HL-60 (cell line): ENCODE measurements around the gene CDCA5.

Experiments used
- GABPA ChIP-seq: IDR thresholded peaks from 2 replicates; pipeline ENCODE4 v1.6.1; 2012; ENCODE audit warnings: low read depth
- TF ChIP-seq, protein P1 (sequence below): IDR thresholded peaks from 2 replicates; pipeline ENCODE4 v1.6.1; 2012; ENCODE audit warnings: low read depth; ENCODE audit not compliant: insufficient replicate concordance
- TF ChIP-seq, protein P2 (sequence below): IDR thresholded peaks from one replicate; pipeline ENCODE4 v1.5.1; 2011; ENCODE audit warnings: low read length, control low read depth, inconsistent platforms; ENCODE audit not compliant: insufficient read depth

DNA sequence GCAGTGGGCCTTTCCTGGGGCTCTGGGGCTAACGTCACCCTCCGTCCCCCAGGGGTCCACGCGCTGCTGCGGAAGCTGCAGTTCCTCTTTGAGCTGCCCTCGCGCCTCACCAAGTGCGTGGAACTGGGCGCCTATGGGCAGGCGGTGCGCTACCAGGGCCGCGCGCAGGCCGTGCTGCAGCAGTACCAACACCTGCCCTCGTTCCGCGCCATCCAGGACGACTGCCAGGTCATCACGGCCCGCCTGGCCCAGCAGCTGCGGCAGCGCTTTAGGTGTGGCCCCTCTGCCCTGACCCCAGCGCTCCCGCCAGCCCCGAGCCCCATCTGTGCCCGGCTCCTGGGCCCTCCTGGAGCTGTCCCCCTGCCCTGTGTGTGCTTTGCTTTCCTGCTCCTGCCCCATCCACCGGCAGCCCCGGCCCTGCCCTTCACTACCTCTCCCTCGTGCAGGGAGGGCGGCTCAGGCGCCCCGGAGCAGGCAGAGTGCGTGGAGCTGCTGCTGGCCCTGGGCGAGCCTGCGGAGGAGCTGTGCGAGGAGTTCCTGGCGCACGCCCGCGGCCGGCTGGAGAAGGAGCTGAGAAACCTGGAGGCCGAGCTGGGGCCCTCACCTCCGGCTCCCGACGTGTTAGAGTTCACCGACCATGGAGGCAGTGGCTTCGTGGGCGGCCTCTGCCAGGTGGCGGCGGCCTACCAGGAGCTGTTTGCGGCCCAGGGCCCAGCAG, 24.1 kb upstream of the CDCA5 start:
- TF ChIP-seq, protein P1, sequence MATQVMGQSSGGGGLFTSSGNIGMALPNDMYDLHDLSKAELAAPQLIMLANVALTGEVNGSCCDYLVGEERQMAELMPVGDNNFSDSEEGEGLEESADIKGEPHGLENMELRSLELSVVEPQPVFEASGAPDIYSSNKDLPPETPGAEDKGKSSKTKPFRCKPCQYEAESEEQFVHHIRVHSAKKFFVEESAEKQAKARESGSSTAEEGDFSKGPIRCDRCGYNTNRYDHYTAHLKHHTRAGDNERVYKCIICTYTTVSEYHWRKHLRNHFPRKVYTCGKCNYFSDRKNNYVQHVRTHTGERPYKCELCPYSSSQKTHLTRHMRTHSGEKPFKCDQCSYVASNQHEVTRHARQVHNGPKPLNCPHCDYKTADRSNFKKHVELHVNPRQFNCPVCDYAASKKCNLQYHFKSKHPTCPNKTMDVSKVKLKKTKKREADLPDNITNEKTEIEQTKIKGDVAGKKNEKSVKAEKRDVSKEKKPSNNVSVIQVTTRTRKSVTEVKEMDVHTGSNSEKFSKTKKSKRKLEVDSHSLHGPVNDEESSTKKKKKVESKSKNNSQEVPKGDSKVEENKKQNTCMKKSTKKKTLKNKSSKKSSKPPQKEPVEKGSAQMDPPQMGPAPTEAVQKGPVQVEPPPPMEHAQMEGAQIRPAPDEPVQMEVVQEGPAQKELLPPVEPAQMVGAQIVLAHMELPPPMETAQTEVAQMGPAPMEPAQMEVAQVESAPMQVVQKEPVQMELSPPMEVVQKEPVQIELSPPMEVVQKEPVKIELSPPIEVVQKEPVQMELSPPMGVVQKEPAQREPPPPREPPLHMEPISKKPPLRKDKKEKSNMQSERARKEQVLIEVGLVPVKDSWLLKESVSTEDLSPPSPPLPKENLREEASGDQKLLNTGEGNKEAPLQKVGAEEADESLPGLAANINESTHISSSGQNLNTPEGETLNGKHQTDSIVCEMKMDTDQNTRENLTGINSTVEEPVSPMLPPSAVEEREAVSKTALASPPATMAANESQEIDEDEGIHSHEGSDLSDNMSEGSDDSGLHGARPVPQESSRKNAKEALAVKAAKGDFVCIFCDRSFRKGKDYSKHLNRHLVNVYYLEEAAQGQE, result no peak
- TF ChIP-seq GABPA, result no peak
- TF ChIP-seq, protein P2, sequence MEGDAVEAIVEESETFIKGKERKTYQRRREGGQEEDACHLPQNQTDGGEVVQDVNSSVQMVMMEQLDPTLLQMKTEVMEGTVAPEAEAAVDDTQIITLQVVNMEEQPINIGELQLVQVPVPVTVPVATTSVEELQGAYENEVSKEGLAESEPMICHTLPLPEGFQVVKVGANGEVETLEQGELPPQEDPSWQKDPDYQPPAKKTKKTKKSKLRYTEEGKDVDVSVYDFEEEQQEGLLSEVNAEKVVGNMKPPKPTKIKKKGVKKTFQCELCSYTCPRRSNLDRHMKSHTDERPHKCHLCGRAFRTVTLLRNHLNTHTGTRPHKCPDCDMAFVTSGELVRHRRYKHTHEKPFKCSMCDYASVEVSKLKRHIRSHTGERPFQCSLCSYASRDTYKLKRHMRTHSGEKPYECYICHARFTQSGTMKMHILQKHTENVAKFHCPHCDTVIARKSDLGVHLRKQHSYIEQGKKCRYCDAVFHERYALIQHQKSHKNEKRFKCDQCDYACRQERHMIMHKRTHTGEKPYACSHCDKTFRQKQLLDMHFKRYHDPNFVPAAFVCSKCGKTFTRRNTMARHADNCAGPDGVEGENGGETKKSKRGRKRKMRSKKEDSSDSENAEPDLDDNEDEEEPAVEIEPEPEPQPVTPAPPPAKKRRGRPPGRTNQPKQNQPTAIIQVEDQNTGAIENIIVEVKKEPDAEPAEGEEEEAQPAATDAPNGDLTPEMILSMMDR, result no peak
